Thyroid gland (tissue), 4 donors: ENCODE measurements around the gene HAUS3. TPM values are rescaled to one million over a fixed set of nuclear protein-coding genes. Genes with fewer than 3 reads are reported as not detected.

Experiments
- DNase-seq, 2 donors: peaks; one replicate each; pipeline ENCODE4 v3.0.0-alpha.2; 2019
- H3K27ac ChIP-seq, 3 donors: fragments of 200-600 bp; sonication (generic); 1 replicate in 2 of 3; 2 replicates in 1 of 3; pipeline ENCODE4 v1.5.1; 2016 to 2019; ENCODE audit warnings: mild to moderate bottlenecking in 1 of 3, moderate library complexity in 1 of 3
- H3K27me3 ChIP-seq: fragments of 200-600 bp; sonication (generic); one replicate; pipeline ENCODE4 v1.5.1; 2019
- H3K36me3 ChIP-seq, 2 donors: fragments of 200-600 bp; sonication (generic); one replicate each; pipeline ENCODE4 v1.5.1; 2016 to 2019
- H3K4me1 ChIP-seq, 2 donors: fragments of 200-600 bp; sonication (generic); one replicate each; pipeline ENCODE4 v1.5.1; 2017 to 2019
- H3K4me3 ChIP-seq, 3 donors: fragments of 200-600 bp; sonication (generic); replicated peaks in 1 of 3; 1 replicate in 2 of 3; 2 replicates in 1 of 3; pipeline ENCODE4 v1.5.1; 2016; ENCODE audit warnings: mild to moderate bottlenecking in 1 of 3
- H3K9me3 ChIP-seq: fragments of 200-600 bp; sonication (generic); one replicate; pipeline ENCODE4 v1.5.1; 2017
- CTCF ChIP-seq, 6 experiments: fragments of 200-600 bp in 3 of 6; fragments of 450-650 bp in 3 of 6; sonication (generic) in 3 of 6; IDR thresholded peaks; one replicate each; pipeline ENCODE4 v1.5.1; 2016 to 2019; ENCODE audit warnings: antibody characterized with exemption in 6 of 6, mild to moderate bottlenecking in 2 of 6, inconsistent platforms in 1 of 6, moderate library complexity in 1 of 6
- POLR2A ChIP-seq, 2 donors: fragments of 450-650 bp; IDR thresholded peaks; one replicate each; pipeline ENCODE4 v1.6.1; 2017; ENCODE audit warnings: antibody characterized with exemption in 2 of 2, mild to moderate bottlenecking in 2 of 2, moderate library complexity in 1 of 2
- WGBS, 2 donors: methylation state at CpG; one replicate each; pipeline ENCODE4 v1.1.5; 2017; 5-methylcytosine and 5-hydroxymethylcytosine counted together
- intact Hi-C: fragments of 100-400 bp; cut with DNase I; formaldehyde crosslinking; loops from one replicate; pipeline ENCODE4 v1.15.1; 2023
- total RNA-seq, 4 donors: library from RNA; depleted of rRNA; stranded (reverse); fragments of >200 nt; gene quantifications; one replicate each; pipeline ENCODE4 v1.2.3, GENCODE V29; 2016

The HAUS3 gene
- total RNA-seq, 4 donors from 2014 or later = 13.0 to 30.0 (median 17.0) TPM

GRCh38 chr4:2245787-2246275 lies 3.9 kb upstream of the HAUS3 start:
- no peaks in the 10 kb centered on the region for H3K9me3 ChIP-seq
- intact Hi-C loops = no loop called here
- 87 to 89% methylated on average over 7 of the region's 7 CpGs for WGBS, 2 donors
- H3K4me3 ChIP-seq = no peak overlapping the region
- no peaks in the 10 kb centered on the region for H3K27me3 ChIP-seq
- DNase-seq = no peak
- H3K36me3 ChIP-seq = peaks cover 24 to 28% of the 10 kb centered on the region in 2 donors
- H3K4me1 ChIP-seq = peaks cover 0 to 17% of the 10 kb centered on the region in 2 donors
- peak overlapping the region in 1 of 3 donors; percentile 23 for H3K27ac ChIP-seq
- TF ChIP-seq POLR2A (IDR thresholded peaks at IDR 0.05) (no peak), CTCF (IDR thresholded peaks at IDR 0.05) (no peak)

GRCh38 chr4:2245057-2245786 lies 3.3 kb upstream of the HAUS3 start:
- DNase-seq = no peak
- 67 to 70% methylated on average over 7 of the region's 7 CpGs for WGBS, 2 donors
- Histone ChIP-seq H3K27ac (peak overlapping the region in 1 of 3 donors; percentile 23), H3K4me3 (no peak overlapping the region), H3K4me1 (peaks cover 5 to 23% of the 10 kb centered on the region in 2 donors), H3K9me3 (no peaks in the 10 kb centered on the region), H3K27me3 (no peaks in the 10 kb centered on the region), H3K36me3 (peaks cover 18 to 22% of the 10 kb centered on the region in 2 donors)
- TF ChIP-seq CTCF (IDR thresholded peaks at IDR 0.05) (no peak), POLR2A (IDR thresholded peaks at IDR 0.05) (no peak)
- intact Hi-C loops = no loop called here

GRCh38 chr4:2243681-2244380 lies 1.9 kb upstream of the HAUS3 start:
- Histone ChIP-seq H3K9me3 (no peaks in the 10 kb centered on the region), H3K36me3 (peaks cover 4 to 8% of the 10 kb centered on the region in 2 donors), H3K4me3 (no peak overlapping the region), H3K4me1 (peaks cover 12 to 35% of the 10 kb centered on the region in 2 donors), H3K27ac (peak overlapping the region in 2 of 3 donors; percentile 30 to 45), H3K27me3 (no peaks in the 10 kb centered on the region)
- peak in 2 of 6 experiments; percentile 16 to 23 for TF ChIP-seq CTCF (IDR thresholded peaks at IDR 0.05)
- no peak for TF ChIP-seq POLR2A (IDR thresholded peaks at IDR 0.05)
- WGBS, 2 donors = 47 to 49% methylated on average over 5 of the region's 5 CpGs
- DNase-seq = no peak
- intact Hi-C loops = loop anchor here (5.0 kb wide), 1 partner anchor 168 kb away; no protein-coding TSS in a partner anchor

GRCh38 chr4:2241003-2241402 lies 918 bp downstream of the HAUS3 start:
- Histone ChIP-seq H3K27me3 (no peaks in the 10 kb centered on the region), H3K4me1 (peaks cover 12 to 37% of the 10 kb centered on the region in 2 donors), H3K4me3 (peak overlapping the region; percentile 77 to 98 (median 95)), H3K27ac (no peak overlapping the region), H3K9me3 (no peaks in the 10 kb centered on the region), H3K36me3 (no peaks in the 10 kb centered on the region)
- intact Hi-C loops = loop anchor here (5.0 kb wide), 1 partner anchor 171 kb away; no protein-coding TSS in a partner anchor
- TF ChIP-seq CTCF (IDR thresholded peaks at IDR 0.05) (no peak), POLR2A (IDR thresholded peaks at IDR 0.05) (no peak)
- no peak for DNase-seq
- WGBS, 2 donors = 11 to 13% methylated on average over 7 of the region's 7 CpGs
